IPS-18a (cell line): ENCODE data around the gene ZNF841.
"Not testable (repeated sequence)": the region's sequence is repeated elsewhere in the genome, so short reads cannot be mapped to it uniquely, and the experiment has no call there.

Experiments
- H3K27ac ChIP-seq: one replicate; pipeline ENCODE4 v1.5.1; 2013; ENCODE audit warnings: low read length
- H3K27me3 ChIP-seq: one replicate; pipeline ENCODE4 v1.6.1; 2013; ENCODE audit warnings: mild to moderate bottlenecking, low read length; ENCODE audit not compliant: control insufficient read depth, insufficient read depth
- H3K36me3 ChIP-seq: one replicate; pipeline ENCODE4 v1.6.1; 2013; ENCODE audit warnings: low read depth, low read length; ENCODE audit not compliant: control insufficient read depth
- H3K4me1 ChIP-seq: one replicate; pipeline ENCODE4 v1.6.1; 2013; ENCODE audit warnings: low read depth, low read length; ENCODE audit not compliant: control insufficient read depth
- H3K4me3 ChIP-seq: one replicate; pipeline ENCODE4 v1.5.1; 2013; ENCODE audit warnings: low read length
- H3K9ac ChIP-seq: one replicate; pipeline ENCODE4 v1.6.1; 2013; ENCODE audit warnings: mild to moderate bottlenecking, low read length, moderate library complexity
- H3K9me3 ChIP-seq: one replicate; pipeline ENCODE4 v1.6.1; 2013; ENCODE audit warnings: low read depth, low read length; ENCODE audit not compliant: control insufficient read depth

Gene ZNF841

DNA sequence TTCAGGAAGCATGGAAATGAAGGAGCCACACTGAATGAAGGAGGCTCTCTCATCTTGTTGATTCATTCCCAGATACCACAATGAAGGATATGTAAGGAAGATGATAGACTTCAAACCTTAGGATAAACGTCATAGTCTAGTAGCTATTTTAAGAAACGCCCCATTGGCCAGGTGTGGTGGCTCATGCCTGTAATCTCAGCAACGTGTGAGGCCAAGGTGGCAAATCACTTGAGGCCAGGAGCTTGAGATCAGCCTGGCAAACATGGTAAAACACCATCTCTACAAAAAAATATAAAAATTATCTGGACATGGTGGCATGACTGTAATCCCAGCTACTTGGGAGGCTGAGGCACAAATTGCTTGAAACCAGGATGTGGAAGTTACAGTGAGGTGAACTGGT, 17.1 kb upstream of the ZNF841 start:
- Histone ChIP-seq H3K9me3 (peaks cover 86% of the 10 kb centered on the region), H3K36me3 (peaks cover 28% of the 10 kb centered on the region), H3K4me3 (no peak overlapping the region), H3K27ac (no peak overlapping the region), H3K27me3 (no peaks in the 10 kb centered on the region), H3K9ac (no peak overlapping the region), H3K4me1 (no peaks in the 10 kb centered on the region)

DNA sequence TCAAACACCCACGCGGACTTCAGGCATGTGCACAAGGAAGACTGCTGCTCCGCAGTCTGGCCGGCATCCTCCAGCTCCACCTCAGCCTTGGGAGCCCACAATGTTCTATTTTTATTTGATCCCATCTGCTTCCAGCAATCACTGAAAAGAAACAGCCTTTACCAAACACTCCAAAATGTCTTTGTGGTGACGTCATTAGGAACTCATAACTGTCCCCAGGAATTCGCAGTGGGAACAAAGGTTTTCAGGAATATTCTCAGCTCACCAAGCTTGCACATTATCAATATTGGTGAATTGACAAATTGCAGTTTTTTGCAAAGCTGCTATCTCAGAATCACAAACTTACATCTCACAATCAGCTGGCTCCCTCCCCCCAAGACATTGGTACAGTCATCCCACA, 15.2 kb upstream of the ZNF841 start:
- H3K9me3 ChIP-seq, result peaks cover 79% of the 10 kb centered on the region
- no peak overlapping the region for H3K4me3 ChIP-seq
- no peak overlapping the region for H3K9ac ChIP-seq
- no peaks in the 10 kb centered on the region for H3K4me1 ChIP-seq
- no peaks in the 10 kb centered on the region for H3K27me3 ChIP-seq
- H3K27ac ChIP-seq, result no peak overlapping the region
- H3K36me3 ChIP-seq, result peaks cover 13% of the 10 kb centered on the region

DNA sequence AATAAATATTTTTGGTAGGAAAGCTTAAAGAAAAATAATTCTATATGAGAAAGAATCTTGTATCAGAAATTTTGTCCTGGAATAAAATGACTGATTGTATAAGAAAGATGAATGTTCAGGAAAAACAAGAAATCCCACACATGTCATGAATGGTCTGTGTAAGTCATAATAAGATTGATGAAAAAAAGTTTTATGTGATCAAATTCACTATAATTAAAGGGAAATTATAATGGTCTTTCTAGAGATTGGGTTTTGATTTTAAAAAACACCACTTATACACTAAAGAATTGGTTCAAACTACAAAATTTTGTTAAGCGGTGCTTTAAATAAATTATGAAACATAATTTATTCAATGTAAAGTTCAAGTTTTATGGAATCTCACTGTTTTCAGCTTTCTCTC, 7.2 kb upstream of the ZNF841 start:
- Histone ChIP-seq H3K27ac (no peak overlapping the region), H3K9ac (no peak overlapping the region), H3K36me3 (no peaks in the 10 kb centered on the region), H3K4me3 (no peak overlapping the region), H3K9me3 (peaks cover 50% of the 10 kb centered on the region), H3K27me3 (no peaks in the 10 kb centered on the region), H3K4me1 (no peaks in the 10 kb centered on the region)

DNA sequence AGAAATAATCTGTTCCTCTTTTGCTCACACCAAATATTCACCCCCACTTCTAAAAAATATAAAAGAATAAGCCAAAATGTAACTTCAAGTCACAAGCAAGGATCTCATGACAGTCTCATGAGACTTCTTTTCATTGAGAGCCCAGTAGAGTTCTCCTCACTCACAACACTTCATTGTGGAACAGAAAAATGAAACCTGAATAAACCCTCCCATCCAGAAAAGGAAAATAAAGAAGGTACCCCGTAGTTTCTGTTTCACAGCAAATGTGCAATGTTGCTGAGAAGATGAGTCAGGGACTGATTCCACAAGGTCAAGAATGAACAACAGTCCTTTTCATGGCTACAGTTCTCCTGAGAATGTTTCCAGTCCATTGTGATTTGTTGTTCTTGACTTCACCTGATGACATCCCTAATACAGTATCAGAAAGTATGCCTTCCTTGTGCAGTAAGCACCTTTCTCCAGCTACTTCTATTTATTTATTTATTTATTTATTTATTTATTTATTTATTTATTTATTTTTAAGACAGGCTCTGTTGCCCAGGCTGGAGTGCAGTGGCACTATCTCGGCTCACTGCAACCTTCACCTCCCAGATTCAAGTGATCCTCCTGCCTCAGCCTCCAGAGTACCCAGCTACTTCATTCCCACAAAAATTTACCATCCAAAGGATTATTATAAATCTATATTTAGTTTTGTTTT, 6.4 kb upstream of the ZNF841 start:
- Histone ChIP-seq H3K4me1 (no peaks in the 10 kb centered on the region), H3K36me3 (no peaks in the 10 kb centered on the region), H3K27ac (no peak overlapping the region), H3K9me3 (peaks cover 46% of the 10 kb centered on the region), H3K9ac (no peak overlapping the region), H3K27me3 (no peaks in the 10 kb centered on the region), H3K4me3 (no peak overlapping the region)

DNA sequence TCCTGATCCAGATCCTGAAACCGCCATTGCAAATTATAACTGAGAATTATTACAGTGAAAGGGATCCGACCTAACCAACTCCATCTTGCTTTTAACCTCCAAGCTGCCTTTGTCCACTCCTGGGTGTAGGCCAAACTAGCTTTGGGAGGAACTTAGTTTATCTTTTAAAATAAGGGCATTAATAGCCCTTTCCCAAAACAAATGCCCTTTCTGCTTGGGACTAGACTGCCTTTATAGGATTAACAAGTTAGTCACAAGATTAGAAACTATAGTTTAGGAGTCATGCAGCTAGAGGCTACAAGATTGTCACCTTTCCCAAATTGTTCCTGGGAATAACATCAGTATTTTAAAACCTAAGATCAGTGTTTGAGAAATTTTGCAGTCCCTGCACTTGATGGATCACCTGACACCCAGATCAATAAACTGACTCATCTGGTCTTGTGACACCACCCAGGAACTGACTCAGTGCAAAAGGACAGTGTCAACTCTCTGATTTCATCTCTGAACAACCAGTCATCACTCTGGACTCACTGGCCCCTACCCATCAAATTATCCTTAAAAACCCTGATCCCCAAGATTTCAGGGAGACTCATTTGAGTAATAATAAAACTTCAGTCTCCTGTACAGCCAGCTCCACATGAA, 4.1 kb upstream of the ZNF841 start:
- H3K4me3 ChIP-seq, result no peak overlapping the region
- H3K27ac ChIP-seq, result no peak overlapping the region
- H3K36me3 ChIP-seq, result no peaks in the 10 kb centered on the region
- peaks cover 36% of the 10 kb centered on the region for H3K9me3 ChIP-seq
- H3K27me3 ChIP-seq, result peaks cover 5% of the 10 kb centered on the region
- no peak overlapping the region for H3K9ac ChIP-seq
- no peaks in the 10 kb centered on the region for H3K4me1 ChIP-seq

DNA sequence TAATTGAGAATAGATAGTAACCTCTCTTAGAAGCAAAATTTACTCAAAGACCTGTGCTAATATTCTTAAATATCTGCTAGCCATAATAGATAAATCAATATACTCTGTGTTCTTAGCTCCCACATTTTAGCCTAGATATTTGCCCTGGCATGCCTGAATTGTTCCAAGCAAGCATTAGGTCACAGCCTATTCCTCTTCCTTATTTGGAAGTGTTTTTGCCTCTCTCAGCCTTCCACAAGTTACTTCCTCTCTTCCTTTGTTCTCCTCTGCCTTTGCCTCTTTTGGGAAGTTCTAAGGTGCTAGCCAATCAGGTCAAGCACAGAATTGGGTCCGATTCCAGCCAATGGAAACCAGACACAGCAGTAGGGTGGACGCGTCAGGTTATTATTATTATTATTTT, 851 bp upstream of the ZNF841 start:
- Histone ChIP-seq H3K9me3 (peaks cover 25% of the 10 kb centered on the region), H3K27me3 (peaks cover 11% of the 10 kb centered on the region)
- not testable (repeated sequence) for H3K4me3 ChIP-seq, H3K9ac ChIP-seq, H3K27ac ChIP-seq, H3K36me3 ChIP-seq, H3K4me1 ChIP-seq

DNA sequence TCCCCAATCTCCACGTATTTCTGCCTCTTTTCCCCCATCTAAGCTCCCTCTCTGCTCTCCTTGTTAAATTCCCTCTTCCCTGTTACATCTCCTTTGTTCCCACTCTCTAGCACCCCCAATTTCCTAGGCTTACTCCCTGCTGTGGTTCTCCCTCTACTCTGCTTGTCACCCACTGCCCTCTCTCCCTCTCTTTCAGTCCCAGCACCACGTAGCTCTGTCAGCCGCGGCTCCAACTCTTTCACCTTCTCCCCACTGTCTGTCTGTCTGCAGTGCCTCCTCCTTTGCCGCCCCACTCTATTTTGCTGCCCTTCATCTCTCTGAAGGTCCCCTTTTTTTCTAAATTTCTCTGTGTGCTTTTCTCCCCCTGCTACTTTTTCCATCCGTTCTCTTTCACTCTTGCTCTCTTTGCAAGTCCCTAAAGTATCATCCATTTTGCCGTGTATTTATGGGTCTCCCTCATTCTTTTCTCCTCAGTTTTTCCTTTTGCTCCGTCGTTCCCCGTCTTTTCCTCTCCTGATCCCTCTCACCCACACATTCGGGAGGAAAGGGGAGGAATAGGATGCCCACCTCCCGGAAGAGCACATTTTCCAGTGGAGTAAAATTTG, 937 bp downstream of the ZNF841 start:
- peaks cover 4% of the 10 kb centered on the region for H3K4me1 ChIP-seq
- peak overlapping the region; percentile 96 for H3K4me3 ChIP-seq
- peaks cover 11% of the 10 kb centered on the region for H3K27me3 ChIP-seq
- H3K36me3 ChIP-seq, result no peaks in the 10 kb centered on the region
- peaks cover 19% of the 10 kb centered on the region for H3K9me3 ChIP-seq
- H3K27ac ChIP-seq, result no peak overlapping the region
- peak overlapping the region; percentile 83 for H3K9ac ChIP-seq

DNA sequence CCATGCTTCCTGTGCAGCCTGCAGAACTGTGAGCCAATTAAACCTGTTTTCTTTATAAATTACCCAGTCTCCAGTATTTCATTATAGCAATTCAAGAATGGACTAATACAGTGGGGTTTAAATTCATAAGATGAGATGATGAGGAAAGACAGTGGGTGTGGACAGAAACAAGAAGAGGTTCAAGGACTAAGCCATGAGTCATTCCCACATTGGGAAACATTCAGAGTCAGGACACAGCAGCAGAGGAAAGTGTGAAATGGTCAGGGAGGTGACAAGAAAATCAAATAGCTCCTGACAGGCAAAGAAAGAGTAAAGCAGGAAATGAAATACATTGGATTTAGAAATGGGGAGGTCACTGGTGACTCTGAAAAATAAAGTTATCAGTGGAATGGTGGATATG, 9.1 kb downstream of the ZNF841 start:
- Histone ChIP-seq H3K4me3 (no peak overlapping the region), H3K27ac (no peak overlapping the region), H3K9me3 (peaks cover 7% of the 10 kb centered on the region), H3K9ac (no peak overlapping the region), H3K36me3 (no peaks in the 10 kb centered on the region), H3K4me1 (no peaks in the 10 kb centered on the region), H3K27me3 (no peaks in the 10 kb centered on the region)

DNA sequence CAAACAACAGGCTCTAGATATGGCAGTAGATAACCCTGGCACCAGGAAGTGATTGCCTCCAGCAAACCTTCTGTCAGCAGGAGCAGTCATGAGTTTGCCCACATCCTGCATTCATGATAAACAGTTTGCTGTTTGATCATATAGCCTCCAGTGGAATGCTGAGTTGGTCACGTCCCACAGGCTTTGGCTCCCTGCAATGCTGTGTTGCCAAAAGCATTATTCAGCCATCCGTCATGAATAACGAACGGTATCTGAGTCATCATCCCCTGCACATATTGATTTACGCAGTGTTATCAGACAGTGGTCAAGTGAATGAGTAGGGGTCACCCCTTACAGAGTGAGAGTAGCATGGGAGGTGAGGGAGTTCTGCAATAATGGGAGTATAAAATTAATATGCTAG, 25.1 kb downstream of the ZNF841 start:
- peaks cover 63% of the 10 kb centered on the region for H3K9me3 ChIP-seq
- H3K4me1 ChIP-seq, result no peaks in the 10 kb centered on the region
- H3K36me3 ChIP-seq, result peaks cover 31% of the 10 kb centered on the region
- no peak overlapping the region for H3K27ac ChIP-seq
- H3K4me3 ChIP-seq, result no peak overlapping the region
- H3K27me3 ChIP-seq, result no peaks in the 10 kb centered on the region
- no peak overlapping the region for H3K9ac ChIP-seq

DNA sequence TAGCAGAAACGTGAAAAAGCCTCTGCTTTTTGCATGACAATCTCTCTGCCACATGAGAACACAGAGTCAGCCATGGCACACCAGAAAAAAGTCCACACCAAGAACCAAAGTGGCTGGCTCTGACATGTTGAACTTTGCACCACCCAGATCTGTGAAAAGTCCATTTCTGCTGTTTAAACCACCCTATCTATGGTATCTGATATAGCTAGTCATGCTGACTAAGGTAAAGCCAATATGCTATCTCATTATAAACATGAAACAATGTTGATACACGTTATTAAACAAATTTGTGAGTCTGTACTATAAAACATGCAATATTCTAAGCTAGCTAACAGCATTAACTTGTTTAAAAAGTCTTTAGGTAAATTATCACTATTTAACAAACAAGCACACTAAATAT, 25.9 kb downstream of the ZNF841 start:
- Histone ChIP-seq H3K9me3 (peaks cover 65% of the 10 kb centered on the region), H3K36me3 (peaks cover 23% of the 10 kb centered on the region), H3K9ac (no peak overlapping the region)

DNA sequence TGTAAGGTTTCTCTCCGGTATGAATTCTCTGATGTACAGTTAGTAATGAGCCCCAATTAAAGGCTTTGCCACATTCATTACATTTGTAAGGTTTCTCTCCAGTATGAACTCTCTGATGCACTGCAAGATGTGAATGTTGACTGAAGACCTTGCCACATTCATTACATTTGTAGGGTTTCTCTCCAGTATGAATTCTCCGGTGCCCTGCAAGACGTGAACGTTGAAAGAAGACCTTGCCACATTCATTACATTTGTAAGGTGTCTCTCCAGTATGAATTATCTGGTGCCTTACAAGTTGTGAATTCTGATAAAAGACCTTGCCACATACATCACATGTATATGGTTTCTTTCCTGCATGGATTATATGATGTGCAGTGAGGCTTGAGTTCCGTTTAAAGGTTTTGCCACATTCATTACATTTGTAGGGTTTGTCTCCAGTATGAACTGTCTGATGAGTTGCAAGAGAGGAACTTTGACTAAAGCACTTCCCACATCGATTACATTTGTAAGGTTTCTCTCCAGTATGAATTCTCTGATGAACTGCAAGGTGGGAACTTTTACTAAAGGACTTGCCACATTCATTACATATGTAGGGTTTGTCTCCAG, 29.2 kb downstream of the ZNF841 start:
- Histone ChIP-seq H3K36me3 (peaks cover 20% of the 10 kb centered on the region), H3K9ac (no peak overlapping the region), H3K4me1 (no peaks in the 10 kb centered on the region), H3K27me3 (no peaks in the 10 kb centered on the region), H3K4me3 (no peak overlapping the region), H3K27ac (no peak overlapping the region), H3K9me3 (peaks cover 73% of the 10 kb centered on the region)

More for the DNA sequence above, 25.9 kb downstream of the ZNF841 start:
- Histone ChIP-seq H3K4me1 (no peaks in the 10 kb centered on the region), H3K4me3 (no peak overlapping the region), H3K27me3 (no peaks in the 10 kb centered on the region), H3K27ac (no peak overlapping the region)
